Non-pigmented ciliary epithelial cell (primary cell): ENCODE results near the gene RET.

Source experiments
- DNase-seq: peaks from one replicate; pipeline ENCODE4 v3.0.0-alpha.2; 2010; ENCODE audit warnings: low read depth

Gene RET

DNA sequence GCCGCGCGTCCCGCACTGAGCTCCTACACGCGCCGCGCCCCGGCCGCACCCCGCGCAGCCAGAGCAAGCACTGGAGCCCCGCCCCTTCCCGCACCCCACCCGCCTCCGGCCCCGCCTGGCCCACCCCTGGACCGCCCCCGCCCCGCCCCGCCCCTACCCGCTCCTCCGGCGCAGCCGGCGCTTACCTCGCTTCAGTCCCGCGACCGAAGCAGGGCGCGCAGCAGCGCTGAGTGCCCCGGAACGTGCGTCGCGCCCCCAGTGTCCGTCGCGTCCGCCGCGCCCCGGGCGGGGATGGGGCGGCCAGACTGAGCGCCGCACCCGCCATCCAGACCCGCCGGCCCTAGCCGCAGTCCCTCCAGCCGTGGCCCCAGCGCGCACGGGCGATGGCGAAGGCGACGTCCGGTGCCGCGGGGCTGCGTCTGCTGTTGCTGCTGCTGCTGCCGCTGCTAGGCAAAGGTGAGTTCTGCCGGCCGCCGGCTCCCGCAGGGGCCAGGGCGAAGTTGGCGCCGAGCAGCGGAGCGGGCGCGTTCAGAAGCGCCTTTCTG, at the start of gene RET:
RET (plus strand) TSS at position 194 of the 545 bp plus-strand sequence; CDS start at position 384, 190 bp downstream.
- DNase-seq, result no peak

- no peak for DNase-seq
Observed at GRCh38 chr10:43027331-43027955, 49.4 kb upstream of the RET start.

- DNase-seq, result no peak
Observed at GRCh38 chr10:43028143-43028542, 48.7 kb upstream of the RET start.

GRCh38 chr10:43029043-43029442, 47.8 kb upstream of the RET start:
- no peak for DNase-seq

- DNase-seq, result no peak
Observed at GRCh38 chr10:43032613-43033012, 44.3 kb upstream of the RET start.

GRCh38 chr10:43035800-43036199, 41.1 kb upstream of the RET start:
- no peak for DNase-seq

- DNase-seq, result no peak
Observed at GRCh38 chr10:43036481-43037428, 40.1 kb upstream of the RET start.

- no peak for DNase-seq
Observed at GRCh38 chr10:43037440-43037839, 39.4 kb upstream of the RET start.

DNA sequence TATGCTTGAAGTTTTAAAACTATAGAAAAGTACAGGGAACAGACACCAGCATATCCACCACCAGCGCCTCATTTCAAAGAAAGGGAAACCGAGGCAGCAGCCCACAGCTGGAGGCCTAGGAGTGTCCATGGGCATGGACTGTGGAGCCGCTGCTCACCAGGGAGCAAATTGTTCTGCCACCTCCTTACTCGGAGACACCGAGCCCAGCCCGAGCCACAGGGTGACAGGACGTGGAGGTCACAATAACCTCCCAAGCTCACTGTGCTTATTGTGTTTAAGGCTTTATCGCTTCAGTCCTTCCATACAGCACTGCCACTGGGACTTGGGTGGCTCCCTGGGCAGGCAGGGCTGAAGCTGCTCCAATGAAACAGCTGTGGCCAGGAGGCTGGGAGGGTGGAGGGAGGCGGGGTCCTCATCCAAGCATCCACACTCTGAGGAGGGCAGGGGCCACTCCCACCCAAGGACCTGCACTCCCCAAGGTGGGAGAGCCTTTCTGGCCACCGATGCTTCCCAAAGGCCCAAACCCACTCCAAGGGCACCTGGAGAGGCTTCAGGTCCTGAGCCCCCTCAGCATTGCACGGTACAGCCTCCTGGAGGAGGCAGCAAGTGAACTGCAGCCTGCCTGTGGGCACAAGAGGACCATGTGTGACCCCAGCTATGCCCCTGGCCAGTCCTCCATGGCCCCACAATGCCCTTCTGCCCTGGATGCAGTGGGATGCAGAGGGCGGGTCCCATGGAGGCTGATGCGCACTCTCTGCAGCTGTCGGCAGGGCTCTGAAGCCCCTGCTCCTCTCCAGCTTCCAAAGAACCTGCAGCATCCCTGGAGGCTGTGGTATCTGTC, 38.7 kb upstream of the RET start:
- no peak for DNase-seq

- DNase-seq, result no peak
Observed at GRCh38 chr10:43038783-43039623, 37.9 kb upstream of the RET start.

- DNase-seq, result no peak
Observed at GRCh38 chr10:43039624-43040481, 37.0 kb upstream of the RET start.

DNA sequence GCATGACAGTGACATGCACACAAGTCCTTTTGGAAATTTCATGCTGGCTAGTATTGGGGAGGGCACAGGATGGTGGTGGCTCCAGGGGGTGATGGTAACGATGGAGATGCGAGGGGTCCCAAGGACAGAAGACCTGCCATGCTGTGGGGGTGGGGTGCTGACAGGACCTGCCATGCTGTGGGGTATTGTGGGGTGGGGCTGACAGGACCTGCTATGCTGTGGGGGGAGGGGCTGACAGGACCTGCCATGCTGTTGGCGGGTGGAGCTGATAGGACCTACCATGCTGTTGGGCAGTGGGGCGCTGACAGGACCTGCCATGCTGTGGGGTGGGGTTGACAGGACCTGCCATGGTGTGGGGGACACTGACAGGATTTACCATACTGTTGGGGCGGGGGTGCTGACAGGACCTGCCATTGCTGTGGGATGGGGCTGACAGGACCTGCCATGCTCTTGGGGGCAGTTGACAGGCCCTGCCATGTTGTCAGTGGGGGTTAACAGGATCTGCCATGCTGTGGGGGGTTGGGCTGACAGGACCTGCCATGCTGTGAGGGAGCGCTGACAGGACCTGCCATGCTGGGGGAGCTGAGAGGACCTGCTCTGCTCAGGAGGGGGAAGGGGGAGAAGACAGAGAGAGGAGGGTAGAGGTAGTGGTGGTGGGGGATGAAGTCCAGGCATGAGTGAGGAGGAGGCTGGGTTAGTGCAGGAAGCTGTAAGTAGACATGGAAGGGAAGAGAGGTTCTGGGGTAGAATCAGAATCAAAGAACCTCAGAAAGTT, 36.2 kb upstream of the RET start:
- no peak for DNase-seq

- DNase-seq, result no peak
Observed at GRCh38 chr10:43041422-43042342, 35.2 kb upstream of the RET start.

DNA sequence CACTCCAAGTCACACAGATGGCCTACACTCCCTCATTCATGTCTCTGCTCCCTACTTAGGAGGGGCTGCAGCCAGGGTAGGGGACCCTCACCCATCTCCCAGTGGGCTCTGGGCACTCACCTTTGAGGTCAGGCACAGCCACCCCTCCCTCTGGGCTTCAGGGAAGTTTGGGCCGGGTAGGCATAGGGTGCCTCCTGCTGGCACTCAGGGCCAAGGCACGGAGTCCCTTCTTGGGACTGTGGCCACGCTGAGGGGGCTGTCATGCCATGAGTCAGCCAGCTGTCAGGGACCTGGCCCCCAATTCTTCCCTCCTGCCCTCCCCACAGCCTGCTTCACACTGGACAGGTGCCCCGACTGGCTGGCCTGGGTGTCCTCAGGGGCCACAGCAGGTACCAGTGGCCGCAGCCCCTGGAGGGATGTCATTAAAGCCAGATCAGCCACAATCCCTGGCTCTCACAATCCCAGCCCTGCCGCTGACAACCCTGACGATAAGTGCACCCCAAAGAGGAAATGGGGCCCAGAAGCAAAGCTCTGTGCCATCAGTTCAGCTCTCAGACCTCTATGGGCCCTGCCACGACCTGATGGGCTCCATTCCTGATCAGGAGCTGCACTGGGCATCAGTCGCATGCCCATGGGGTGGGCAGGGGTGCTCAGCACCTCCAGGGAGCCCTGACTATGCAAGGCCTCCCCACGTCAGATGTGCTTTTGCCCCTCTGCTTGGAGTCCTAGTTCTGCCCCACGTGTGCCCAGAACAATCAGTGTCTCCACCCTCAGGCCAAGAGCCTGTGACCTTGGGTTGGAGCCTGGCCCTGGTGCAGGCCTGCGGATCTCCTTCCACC, 34.1 kb upstream of the RET start:
- DNase-seq, result no peak

DNA sequence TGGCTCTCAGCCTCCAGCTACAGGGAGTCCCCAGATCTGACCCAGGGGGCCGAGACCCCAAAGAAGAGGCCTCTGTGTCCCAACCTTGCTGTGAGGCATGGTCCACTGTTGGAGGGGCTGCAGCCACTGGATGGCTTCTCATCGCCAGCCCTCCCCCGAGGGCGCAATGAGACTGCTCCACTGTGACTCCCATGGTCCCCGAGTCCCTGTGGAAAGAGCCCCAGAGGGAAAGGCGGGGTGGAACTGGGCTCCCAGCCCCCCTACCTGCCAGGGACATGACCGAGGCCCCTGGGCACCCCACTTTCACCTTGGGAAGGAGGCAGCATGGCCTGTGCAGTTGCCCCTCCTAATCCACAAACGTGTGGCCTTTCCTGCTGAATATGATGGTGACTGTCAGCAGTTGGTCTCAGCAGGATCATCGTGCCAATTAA, 33.5 kb upstream of the RET start:
- DNase-seq, result no peak

- DNase-seq, result no peak
Observed at GRCh38 chr10:43043773-43044447, 33.0 kb upstream of the RET start.

DNA sequence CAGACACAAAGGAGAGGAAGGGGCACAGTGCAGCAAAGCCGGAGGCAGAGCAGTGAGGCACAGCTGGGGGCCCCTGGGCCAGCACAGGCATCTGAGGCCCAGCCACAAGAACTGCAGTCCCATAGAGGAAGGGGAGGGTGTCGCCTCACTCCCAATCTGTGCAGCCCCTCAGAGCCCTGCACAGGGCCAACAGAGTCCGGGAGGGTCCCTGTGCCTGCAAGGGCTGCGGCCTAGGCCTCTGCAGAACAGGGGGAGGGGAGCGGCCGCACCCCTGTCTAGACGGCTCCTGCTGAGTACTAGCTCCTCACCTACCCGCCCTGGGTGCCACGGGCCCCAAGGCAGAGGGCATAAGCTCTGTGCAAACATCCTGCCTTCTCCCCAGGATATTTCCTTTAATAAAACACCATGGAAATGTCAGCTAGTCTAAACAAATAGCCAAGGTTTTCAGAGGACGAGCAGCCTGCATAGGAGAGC, 32.4 kb upstream of the RET start:
- DNase-seq, result no peak
